ENCODE data around the gene MYO1A.
"Not testable (repeated sequence)": the region's sequence is repeated elsewhere in the genome, so short reads cannot be mapped to it uniquely, and the experiment has no call there.

Gene MYO1A

GRCh38 chr12:57019983-57020719 is 29.8 kb downstream of the MYO1A start:
- H3K4me3 ChIP-seq (ENCODE audit: low read length), result no peak overlapping the region
- TF ChIP-seq CTCF (conservative IDR thresholded peaks at IDR 0.05; ENCODE audit: low read depth, low read length), result no peak
- DNase-seq (ENCODE audit: low read depth), result no peak

GRCh38 chr12:57018906-57019305 is 31.0 kb downstream of the MYO1A start:
- H3K4me3 ChIP-seq (ENCODE audit: low read length), result no peak overlapping the region
- DNase-seq (ENCODE audit: low read depth), result no peak
- TF ChIP-seq CTCF (conservative IDR thresholded peaks at IDR 0.05; ENCODE audit: low read depth, low read length), result no peak

- DNase-seq (ENCODE audit: low read depth); H3K4me3 ChIP-seq (ENCODE audit: low read length): not testable (repeated sequence)
Observed at GRCh38 chr12:57018353-57018752, 31.6 kb downstream of the MYO1A start.

GRCh38 chr12:57016348-57016747 is 33.6 kb downstream of the MYO1A start, which contains the start of gene TAC3:
TSS of gene TAC3 (minus strand) at chr12:57016529. CDS start at chr12:57015797, 732 bp downstream.
- TF ChIP-seq CTCF (conservative IDR thresholded peaks at IDR 0.05; ENCODE audit: low read depth, low read length), result no peak
- H3K4me3 ChIP-seq (ENCODE audit: low read length), result no peak within 1 kb of the TSS
- DNase-seq (ENCODE audit: low read depth), result no peak

- DNase-seq (ENCODE audit: low read depth), result no peak
- peak; percentile 11 for TF ChIP-seq CTCF (conservative IDR thresholded peaks at IDR 0.05; ENCODE audit: low read depth, low read length)
- no peak overlapping the region for H3K4me3 ChIP-seq (ENCODE audit: low read length)
Observed at GRCh38 chr12:57012600-57013465, 37.1 kb downstream of the MYO1A start.

GRCh38 chr12:57011438-57012424 is 38.2 kb downstream of the MYO1A start:
- no peak overlapping the region for H3K4me3 ChIP-seq (ENCODE audit: low read length)
- no peak for DNase-seq (ENCODE audit: low read depth)
- no peak for TF ChIP-seq CTCF (conservative IDR thresholded peaks at IDR 0.05; ENCODE audit: low read depth, low read length)
